Esophagus mucosa (tissue), 1 donor: Measurements from ENCODE around the gene ADORA2B. TPM values are rescaled to one million over a fixed set of nuclear protein-coding genes. Genes with fewer than 3 reads are reported as not detected.
"Not testable (repeated sequence)": the region's sequence is repeated elsewhere in the genome, so short reads cannot be mapped to it uniquely, and the experiment has no call there.

ENCODE experiments used
- ATAC-seq: fragments of 200-7000 bp; cut with Tn5 transposase; one replicate; pipeline ENCODE4 v1.9.1; 2020
- total RNA-seq: library from RNA; stranded (reverse); gene quantifications from one replicate; pipeline ENCODE4 v1.2.4, GENCODE V29; 2023
- donor health status: DM: yes; HTN: yes; CAD: no.

Gene ADORA2B
- total RNA-seq, 1 donor from 2014 or later = 13.1 TPM

DNA sequence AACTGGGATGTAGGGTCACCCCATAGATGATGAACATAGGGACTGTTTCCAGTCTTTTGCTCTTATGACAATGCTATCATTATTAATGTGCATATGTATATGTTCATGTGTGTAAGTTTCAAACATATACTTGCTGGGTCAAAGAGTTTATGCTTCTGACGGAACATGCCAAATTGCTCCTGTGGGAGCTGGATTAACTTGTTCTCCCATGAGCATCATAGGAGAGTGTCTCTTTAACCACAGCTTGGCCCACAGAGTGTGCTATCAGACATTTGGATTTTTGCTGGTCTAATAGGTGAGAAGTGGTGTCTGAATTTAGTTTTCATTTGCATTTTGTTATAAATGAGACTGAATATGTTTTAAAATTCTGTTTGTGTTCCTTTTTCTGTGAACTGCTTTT, 22.3 kb upstream of the ADORA2B start:
- ATAC-seq = no peak

DNA sequence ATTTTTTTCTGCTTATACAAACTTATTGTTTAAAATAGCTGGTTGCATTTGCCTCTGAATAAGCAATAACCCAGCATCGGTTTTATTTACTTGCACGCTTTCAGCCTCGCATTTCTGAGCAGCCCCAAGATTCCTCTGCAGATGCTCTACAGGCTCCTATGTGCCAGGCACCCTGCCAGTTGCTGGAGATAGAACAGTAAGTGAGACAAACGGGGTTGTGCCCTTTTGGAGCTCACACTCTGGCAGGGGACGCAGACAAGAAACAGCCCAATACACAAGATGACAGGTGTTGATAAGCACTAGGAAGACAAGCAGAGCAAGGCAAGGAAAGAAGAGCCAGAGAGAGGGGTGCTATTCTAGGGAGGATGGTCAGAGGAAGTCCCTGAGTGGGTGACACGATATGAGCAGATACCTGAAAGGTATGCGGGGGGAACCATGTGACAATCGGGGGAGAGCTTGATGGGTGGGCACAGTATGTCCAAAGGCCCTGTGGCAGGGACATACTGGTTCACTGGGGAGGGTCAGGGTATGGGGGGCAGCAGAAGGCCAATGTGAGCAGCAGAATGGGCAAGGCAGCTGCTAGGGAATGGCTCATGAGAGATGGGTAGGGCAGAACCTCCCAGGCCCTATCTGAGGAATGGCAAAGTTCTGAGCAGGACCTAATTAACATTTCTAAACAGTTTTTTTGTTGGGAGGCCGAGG, 18.7 kb upstream of the ADORA2B start:
- no peak for ATAC-seq

DNA sequence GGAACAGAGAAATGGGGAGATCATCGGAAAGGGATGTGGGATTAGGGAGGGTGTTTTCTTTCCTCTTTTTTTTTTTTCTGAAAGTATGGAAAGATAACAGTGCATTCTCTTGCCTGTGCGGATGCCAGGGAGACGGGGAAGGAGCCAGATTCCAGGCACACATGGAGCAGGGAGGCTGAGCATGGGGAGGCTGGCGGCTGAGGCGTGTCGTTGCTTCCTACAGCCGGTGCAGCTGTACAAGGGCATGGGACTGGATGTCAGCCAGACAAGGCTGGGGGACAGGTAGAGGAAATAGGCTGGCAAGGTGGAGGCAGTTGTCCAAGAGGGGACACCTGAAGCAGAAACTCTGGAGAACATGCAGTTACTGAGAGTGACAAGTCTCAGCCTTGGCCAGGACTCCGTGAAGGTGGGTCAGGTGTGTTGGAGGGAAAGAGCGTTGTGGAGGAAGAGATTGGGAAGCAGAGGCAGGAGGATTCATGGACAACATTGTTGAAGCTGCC, 16.6 kb upstream of the ADORA2B start:
- ATAC-seq = no peak

DNA sequence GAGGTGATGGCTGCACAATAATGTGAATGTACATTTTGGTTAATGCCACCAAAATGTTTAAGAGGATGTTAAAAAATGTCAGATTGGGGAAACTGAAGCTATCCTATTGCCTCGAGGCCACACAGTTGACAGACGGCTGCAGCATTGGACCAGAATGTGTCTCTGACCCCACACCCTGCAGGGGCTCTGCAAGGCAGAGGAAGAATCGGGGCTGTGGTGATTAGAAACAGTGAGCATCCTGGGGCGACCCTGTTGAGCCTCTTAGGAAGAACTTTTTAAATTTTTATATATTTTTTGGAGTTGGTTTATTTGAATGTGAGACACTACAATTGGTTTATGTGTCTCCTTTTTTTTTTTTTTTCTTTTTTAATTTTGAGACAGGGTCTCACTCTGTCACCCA, 15.0 kb upstream of the ADORA2B start:
- no peak for ATAC-seq

DNA sequence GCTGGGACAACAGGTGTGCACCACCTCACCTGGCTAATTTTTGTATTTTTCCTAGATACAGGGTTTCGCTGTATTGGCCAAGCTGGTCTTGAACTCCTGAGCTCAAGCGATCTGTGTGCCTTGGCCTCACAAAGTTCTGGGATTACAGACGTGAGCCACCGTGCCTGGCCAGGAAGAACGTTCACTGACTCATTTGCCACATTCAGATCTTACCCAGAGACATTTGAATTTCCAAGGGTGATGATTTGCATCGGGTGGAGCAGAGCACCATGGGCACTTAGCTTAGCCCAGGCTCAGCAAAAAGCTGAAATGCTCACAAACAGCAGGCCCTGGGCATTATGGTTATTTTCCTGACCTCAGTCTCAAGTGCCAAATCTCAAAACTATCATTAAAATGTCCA, 14.5 kb upstream of the ADORA2B start:
- no peak for ATAC-seq

DNA sequence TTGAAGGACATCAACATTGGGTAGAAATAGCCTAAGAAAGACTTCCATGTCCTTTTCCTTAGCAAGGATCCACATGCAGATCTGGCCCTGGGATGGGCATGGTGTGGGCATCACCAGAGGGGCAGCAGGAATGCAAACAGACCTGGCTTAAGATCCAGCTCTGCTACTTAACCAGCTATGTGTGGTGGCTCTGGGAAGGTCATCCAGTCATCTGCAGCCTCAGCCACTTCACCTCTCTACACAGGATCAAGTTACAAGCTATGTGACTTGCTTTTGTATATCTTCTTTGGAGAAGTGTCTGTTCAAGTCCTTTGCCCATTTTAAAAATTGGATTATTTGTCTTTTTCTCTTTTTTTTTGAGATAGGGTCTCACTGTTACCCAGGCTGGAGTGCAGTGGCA, 13.5 kb upstream of the ADORA2B start:
- ATAC-seq = no peak

DNA sequence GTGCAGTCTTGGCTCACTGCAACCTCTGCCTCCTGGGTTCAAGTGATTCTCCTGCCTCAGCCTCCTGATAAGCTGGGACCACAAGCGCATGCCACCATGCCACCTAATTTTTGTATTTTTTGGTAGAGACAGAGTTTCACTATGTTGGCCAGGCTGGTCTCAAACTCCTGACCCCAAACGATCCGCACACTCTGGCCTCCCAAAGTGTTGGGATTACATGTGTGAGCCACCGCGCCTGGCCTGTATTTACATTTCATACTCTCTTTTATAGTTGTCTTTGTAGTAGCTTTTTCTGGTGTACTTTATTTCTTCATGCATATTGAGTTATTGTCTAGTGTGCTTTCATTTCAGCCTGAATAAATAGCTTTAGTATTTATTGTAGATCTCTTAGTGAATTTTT, 10.1 kb upstream of the ADORA2B start:
- no peak for ATAC-seq

DNA sequence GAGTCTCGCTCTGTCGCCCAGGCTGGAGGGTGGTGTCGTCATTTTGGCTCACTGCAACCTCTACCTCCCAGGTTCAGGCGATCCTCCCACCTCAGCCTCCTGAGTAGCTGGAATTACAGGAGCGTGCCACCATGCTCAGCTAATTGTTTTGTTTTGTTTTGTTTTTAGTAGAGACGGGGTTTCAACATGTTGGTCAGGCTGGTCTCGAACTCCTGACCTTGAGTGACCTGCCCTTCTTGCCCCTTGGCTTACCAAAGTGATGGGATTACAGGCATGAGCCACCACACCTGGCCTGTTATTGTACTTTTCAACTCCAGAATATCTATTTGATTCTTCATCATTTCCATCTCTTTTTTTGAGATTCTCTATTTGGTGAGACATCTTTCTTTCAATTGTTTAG, 9.0 kb upstream of the ADORA2B start:
- ATAC-seq = no peak

DNA sequence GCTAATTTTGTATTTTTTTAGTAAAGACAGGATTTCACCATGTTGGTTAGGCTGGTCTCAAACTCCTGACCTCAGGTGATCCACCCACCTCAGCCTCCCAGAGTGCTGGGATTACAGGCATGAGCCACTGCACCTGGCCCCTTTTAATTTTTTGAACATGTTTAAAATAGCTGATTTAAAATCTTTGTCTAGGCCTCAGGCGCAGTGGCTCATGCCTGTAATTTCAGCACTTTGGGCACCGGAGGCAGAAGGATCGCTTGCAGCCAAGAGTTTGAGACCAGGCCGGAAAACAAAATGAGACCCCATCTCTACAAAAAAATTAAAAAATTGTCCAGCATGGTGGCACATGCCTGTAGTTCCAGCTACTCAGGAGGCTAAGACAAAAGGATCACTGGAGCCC, 8.4 kb upstream of the ADORA2B start:
- not testable (repeated sequence) for ATAC-seq

DNA sequence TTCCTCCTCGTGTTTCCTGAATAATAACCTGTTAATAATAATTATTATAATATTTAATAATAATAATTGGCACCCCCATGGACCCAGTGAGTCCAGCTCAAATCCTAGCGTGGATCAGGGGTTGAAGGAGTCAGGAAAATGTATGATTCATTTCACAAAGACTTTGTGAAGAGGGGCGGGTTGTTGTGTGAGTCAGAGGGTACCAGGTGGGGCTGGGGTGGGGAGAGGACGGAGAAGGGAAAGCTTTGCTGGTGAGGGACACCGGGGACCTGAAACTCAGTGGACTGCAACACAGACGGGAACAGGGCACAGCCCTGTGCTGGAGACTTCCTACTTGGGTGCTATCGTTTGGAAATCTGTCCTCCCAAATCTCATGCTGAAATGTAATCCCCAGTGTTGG, 3.1 kb upstream of the ADORA2B start:
- no peak for ATAC-seq

DNA sequence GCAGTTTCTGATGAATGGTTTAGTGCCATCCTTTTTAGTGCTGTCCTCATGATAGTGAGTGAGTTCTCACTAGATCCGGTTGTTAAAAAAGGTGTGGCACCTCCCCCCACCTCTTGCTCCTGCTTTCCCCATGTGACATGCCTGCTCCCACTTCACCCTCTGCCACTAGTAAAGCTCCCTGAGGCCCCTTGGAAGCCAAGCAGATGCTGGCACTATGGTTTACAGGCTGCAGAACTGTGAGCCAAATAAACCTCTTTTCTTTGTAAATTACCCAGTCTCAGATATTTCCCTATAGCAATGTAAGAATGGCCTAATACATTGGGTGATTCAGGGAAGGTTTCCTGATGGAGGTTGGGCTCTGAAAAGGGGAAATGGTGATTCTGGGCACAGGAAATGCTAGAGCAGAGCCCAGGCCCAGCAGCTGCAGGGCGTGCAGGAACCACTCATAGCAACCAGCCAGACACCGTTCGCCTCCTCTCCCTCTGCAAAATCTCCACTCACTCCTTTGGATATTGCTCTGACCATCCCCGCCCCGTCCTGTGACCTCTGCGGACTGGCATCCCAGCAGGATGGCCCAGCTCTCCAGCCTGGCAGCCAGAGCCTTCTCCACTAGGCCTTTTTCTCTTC, 2.6 kb upstream of the ADORA2B start:
- ATAC-seq = no peak

DNA sequence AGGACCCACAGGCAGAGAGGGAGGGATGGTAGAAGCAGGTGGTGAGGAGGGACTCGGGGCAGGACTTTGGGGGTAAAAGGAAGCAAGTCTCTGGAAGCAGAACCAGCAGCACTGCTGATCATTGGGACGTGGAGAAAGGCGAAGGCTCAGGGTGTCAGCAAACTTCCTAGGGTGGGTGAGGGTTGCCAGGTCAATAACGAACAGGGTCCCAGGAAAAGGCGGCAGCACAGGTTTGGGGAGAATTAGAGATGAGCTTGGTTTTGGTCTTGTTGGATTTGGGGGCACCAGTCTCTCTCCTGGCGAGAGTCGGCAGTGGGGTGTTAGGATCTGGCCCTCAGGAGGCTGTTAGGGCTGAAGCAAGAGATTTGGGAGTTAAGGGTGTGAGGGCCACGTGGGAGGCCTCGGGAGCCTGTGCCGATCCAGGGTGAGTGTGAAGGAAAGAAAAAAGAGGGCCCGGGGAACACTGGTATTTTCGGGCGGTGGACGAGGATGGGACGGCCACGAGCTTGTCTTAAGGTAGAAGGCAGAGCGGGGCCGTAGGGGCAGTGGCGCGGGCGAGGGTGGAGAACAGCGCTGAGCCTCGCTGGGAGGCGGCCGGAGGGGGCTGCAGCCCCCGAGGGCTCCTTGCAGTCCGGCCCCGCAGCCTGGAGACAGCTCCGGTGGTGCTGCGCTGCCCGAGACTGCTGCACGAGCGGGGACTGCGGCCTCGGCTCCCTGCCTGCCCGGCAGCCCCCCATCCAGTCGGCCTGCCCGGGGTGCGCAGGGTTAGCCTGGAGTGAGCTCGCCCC, 765 bp upstream of the ADORA2B start:
- ATAC-seq = no peak

DNA sequence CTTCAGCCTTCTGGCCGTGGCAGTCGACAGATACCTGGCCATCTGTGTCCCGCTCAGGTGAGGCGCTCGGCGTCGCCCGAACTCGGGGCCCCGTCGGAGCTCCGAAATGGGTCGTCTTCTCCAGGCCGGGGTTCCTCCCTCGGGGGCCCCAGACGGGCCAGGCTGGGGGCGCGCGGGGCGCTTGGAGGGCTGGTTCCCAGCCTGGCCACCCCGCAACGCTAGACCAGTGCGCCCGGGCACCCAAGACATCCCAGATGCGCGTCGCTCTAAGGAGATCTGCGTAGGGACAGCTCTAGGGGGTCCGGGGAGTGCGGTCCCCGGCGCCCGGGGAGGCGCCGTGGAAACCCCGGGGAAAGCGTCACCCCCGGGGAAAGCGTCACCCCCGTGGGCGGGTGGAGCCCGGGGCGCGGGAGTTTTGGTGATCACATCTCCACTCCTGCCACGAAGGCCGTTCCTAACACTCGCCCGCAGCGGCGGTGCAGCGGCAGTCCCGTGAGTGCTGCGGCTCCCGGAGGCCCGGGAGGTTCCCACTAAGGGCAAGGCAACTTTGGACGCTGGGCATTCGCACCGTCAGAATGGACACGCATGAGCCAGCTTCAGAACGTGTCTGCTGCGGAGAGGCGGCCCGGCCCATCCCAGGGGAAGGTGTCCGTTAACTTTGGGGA, 729 bp downstream of the ADORA2B start:
- peak; percentile 1 for ATAC-seq

DNA sequence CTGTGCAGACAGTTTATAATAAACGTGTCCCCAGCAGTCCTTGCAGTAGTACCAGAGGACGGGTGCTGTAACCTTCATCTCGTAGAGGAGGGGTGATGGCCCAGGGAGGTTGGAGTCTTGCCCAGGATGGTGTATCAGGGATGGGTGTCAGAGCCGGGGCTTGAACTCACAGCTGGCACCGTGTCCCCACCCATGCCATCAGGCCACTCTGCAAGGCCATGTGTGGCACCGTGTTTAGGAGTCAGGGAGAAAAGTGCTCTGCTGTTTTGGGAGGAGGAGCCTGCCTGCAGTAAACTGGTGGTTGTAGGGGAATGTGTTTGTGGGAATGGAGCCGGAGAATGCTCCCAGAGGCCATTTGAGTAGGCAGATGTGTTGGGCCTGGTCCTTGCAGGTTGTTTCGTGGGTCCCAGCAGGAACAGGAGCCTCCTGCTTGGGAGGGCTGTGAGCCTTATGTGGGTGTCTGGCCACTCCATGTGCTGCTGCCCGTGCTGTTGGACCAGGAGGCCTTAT, 1.7 kb downstream of the ADORA2B start:
- peak; percentile 6 for ATAC-seq

DNA sequence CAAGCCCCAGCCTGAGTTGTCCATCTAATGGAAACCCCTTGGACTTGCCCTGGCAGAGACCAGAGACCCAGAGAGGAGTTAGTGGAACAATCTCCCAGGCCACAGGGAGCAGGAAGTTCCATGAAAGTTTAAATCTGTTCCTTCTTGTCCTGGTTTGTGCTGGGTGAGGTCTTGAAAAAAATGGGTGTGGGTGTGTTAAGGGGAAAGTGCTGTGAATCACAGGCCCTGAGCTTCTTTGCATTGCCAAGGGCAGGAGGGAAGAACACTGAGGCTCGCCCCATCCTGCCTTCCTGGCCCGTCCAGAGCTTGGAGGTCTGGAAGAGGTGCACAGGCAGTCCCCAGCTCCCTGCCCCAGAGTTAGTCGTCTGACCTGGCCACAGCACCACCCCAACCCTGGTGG, 2.3 kb downstream of the ADORA2B start:
- ATAC-seq = peak; percentile 77

DNA sequence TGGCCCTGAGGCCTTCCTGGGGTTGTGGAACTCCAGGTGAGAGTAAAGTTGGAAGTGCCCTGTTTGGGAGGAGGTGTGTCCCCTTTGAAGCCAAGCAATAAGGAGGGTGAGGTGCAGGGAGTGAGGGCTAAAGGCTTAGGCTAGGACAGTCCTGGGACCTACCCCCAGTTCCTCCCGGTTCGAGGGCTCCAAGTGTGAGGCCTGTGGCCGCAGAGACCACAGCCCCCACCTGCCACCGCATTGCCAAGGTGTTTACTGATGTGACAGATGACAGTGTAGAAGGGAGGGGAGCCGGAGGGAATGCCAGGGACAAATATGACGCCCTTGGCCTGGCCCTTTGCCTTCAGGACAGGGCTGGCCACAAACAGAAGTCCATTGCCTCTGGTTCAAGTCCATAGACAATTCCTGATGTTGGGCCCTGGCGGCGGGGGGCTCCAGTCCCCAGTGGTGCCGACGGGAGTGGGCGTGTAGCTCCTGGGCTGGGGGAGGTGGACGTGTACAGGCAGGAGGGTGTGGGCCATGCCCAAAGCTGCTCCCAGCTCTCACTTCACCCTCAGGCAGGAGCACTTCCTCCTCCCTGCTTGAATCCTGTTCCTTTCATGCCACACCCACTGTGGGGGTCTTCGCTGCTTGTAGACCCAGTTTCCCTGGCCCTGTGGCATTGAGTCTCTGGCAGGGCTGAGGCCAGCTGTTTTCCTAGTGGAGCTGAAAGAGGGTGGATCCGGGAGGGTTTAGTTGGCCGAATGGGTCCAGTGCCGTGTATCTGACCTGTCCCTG, 3.2 kb downstream of the ADORA2B start:
- peak; percentile 57 for ATAC-seq

DNA sequence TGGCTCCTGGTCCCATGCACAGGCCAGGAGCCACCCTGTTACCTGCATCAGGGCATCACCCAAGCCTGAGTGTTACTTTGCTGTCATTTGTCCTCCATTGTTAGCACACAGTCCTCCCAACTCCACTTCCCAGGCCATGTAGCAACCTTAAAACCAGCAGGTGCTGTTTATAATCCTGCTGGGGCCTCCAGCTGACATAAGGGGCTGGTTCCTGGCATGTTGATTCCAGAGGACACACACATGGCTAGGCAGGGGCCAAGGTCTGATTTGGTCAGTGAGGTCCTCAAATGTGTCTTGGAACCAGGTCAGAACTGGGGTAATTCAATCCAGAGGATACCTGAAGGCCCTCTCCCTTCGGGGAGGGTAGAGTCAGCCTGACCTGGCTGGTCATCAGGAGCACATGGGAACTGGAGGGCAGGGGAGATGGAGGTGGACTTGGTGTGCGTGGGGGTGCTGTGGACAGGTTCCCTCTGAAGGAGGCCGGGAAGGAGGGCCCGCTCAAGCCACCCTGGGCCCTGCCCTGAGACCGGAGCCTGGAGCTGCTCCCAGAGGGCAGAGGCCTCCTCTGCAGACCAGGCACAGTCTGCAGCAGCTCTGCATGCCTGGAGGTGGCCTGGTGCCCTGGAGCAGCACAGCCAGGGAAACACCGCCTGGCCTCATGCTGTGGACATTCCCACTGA, 6.6 kb downstream of the ADORA2B start:
- ATAC-seq = no peak

DNA sequence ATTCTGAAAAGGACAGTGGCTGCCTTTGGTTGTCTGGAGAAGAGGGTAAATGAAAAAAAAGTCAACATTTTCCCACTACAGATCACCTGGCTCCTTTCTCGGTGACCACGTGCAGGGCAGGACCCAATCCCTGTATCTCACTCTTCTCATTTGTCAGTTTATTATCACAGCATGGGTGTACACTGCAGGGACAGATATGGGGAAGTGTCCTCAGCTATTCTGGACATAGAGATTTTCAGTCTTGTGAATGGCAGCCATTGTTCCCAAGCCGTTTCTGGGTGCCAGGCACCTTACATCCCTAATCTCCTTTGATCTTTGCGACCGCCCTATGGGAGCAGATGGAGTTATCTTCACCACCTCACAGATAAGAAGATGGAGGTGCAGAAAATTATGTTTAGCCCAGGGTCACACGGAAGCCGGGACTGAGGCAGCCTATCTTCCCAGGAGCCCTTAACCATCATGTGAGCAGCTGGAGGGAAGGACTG, 7.2 kb downstream of the ADORA2B start:
- ATAC-seq = no peak

DNA sequence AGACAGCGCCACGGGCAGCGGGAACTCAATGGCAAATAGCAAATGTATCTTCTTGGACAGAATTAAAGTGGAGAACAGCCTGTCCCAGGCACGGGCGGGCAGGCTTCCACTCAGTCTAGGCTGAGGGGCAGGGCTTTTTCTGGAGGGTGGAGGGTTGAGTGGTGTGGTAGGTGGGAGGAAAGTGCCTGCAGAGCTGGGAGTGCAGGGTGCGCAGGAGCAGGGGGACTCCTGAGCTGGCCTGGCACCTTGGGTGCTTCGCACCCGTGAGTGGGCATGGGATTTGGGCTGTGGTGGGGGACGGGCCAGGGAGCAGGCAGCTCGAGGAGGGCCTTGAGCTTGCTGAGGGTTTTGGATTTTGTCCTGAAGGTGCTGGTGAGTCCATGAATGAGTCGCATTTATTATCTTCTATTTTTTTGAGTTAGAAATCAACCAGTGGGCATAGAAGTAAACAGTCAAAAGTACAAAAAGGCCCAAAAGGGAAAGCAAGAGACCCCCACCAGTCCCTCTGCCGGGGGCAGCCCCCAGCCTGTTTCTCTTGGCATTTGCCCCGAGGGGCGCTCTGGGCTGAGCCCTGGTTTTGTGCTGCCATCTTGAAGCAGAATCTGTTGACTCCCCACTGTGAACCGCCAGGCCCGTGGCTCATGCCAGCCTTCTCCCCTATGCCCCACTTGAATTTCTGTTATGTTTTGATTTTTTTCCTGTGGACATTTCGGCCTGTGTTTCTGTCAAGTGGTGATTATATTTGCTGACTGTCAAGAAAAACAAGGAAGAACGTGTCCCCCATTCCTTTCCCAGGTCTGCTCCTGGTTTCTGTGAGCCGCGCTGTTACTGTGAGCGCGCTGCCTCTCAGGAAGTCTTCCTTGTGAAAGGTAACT, 8.2 kb downstream of the ADORA2B start:
- ATAC-seq = no peak

DNA sequence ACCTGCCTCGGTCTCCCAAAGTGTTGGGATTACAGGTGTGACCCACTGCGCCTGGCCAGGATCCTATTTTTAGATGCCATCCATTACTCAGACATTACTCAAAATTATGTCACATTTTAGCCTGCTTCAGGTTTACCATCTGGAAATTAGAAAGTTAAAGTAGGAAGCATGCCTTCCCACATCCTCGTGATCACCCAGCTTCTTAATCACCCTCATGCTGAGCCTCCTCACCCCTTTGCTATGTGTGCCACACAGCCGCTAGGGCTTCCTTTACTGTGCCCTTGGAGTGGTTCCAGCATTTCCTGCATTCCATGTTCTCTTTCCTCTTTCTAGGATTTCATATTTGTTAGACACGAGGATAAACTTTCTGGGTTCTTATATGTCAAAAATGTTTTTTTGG, 9.3 kb downstream of the ADORA2B start:
- ATAC-seq = peak; percentile 37
